Myocyte (in vitro differentiated cells): ENCODE measurements around the gene CSAD. TPM values are rescaled to one million over a fixed set of nuclear protein-coding genes. Genes with fewer than 3 reads are reported as not detected.

Source experiments
- DNase-seq: peaks from one replicate; pipeline ENCODE4 v3.0.0-alpha.2; 2012; ENCODE audit warnings: low read depth
- polyA plus RNA-seq: library from polyadenylated mRNA; unstranded; fragments of >200 nt; gene quantifications from one replicate; pipeline ENCODE4 v1.2.1, GENCODE V29; 2012; ENCODE audit warnings: missing spikeins
- total RNA-seq: library from RNA; depleted of rRNA; stranded (reverse); fragments of >200 nt; gene quantifications from 2 replicates; pipeline ENCODE4 v1.2.3, GENCODE V29; 2014

Gene CSAD
- total RNA-seq = 5.6 and 15.5 TPM in 2 replicates
- 39.8 TPM for polyA plus RNA-seq

GRCh38 chr12:53180220-53180930 is at the start of gene CSAD, which contains the start of gene ZNF740:
TSS of gene CSAD (minus strand) at chr12:53180925. CDS start at chr12:53173470, 7,455 bp downstream.
TSS of gene ZNF740 (plus strand) at chr12:53180722. CDS start at chr12:53181984, 1,262 bp downstream.
- peak; percentile 99 for DNase-seq

GRCh38 chr12:53230108-53230845 is 49.6 kb upstream of the CSAD start:
- DNase-seq = no peak

- DNase-seq = no peak
Observed at GRCh38 chr12:53229454-53229853, 48.7 kb upstream of the CSAD start.

GRCh38 chr12:53227836-53228235 is 47.1 kb upstream of the CSAD start:
- no peak for DNase-seq

- DNase-seq = no peak
Observed at GRCh38 chr12:53227341-53227740, 46.6 kb upstream of the CSAD start.

- no peak for DNase-seq
Observed at GRCh38 chr12:53226815-53227214, 46.1 kb upstream of the CSAD start.

GRCh38 chr12:53225635-53226424 is 45.1 kb upstream of the CSAD start:
- DNase-seq = no peak

- no peak for DNase-seq
Observed at GRCh38 chr12:53224897-53225634, 44.3 kb upstream of the CSAD start.

- no peak for DNase-seq
Observed at GRCh38 chr12:53224061-53224896, 43.6 kb upstream of the CSAD start.

- DNase-seq = no peak
Observed at GRCh38 chr12:53223389-53224060, 42.8 kb upstream of the CSAD start.

GRCh38 chr12:53222806-53223261 is 42.1 kb upstream of the CSAD start:
- DNase-seq = no peak

GRCh38 chr12:53222170-53222721 is 41.5 kb upstream of the CSAD start:
- DNase-seq = peak; percentile 9

- DNase-seq = peak; percentile 78
Observed at GRCh38 chr12:53221203-53222080, 40.7 kb upstream of the CSAD start.

GRCh38 chr12:53220694-53221202 is 40.0 kb upstream of the CSAD start:
- DNase-seq = peak; percentile 88

GRCh38 chr12:53219956-53220693 is 39.4 kb upstream of the CSAD start:
- peak; percentile 50 for DNase-seq

- peak; percentile 75 for DNase-seq
Observed at GRCh38 chr12:53219292-53219955, 38.7 kb upstream of the CSAD start.
